HG03097 (cell line): ENCODE results near the gene EN1.

Experiments
- ATAC-seq: cut with Tn5 transposase; IDR thresholded peaks from one replicate; pipeline ENCODE4 v1.9.1; 2021; ENCODE audit not compliant: unreplicated experiment, low FRiP score

The EN1 gene

DNA sequence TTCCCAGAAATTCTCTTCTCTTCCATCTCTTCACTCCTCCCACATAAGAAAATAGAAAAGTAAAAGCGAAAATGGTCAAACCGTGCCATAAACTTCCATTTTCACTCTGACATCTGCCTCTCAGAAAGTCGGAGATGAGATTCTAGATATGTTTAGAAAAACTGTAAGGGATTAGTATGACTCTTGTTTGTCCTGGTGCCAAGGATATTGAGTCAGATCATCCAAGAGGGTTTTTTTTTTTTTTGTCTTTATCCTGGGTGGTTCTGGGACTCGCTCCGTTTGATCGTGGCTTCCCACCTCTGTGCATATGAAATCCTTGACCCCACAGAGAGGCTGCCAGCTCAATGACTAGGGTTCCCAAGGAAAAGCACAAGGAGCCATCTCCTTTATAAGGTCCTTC, 17.3 kb downstream of the EN1 start:
- ATAC-seq: no peak

DNA sequence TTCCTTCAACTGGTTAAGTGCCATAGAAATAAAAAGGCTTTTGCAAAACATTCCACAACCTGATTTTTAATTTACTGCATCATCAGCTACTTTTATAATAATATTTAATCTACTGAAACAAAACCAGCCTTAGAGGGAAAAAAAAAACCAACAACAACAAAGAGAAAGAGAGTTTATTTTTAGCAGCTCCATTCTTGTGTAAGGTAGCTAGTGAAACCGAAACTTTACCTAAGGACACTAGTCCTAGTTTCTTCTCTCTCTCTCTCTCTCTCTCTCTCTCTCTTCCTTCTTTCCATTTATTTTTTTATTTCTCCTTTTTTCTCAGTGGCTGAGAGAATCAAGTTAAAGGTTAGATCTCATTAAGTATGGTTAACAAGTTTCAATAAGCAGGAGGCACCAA, 21.4 kb downstream of the EN1 start:
- ATAC-seq: no peak

DNA sequence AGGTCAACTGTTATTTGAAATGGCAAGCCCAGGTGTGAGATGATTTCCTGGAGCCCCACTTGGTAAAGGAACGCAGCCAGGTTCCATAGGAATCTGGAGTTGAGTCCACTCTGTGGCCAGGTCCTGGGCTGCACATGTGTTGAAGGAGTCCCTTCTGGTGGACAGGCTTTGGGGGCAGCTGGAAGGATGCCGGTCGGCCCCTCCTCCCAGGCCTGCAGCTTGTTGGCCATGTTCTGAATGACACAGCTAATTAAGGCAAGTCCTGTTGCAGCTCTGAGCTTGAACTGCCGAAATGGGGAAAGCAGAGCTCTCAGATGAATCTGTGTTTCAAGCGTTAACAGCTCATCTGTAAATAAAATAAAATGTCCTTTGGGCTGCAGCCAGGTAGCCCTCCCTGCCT, 23.8 kb downstream of the EN1 start:
- no peak for ATAC-seq

DNA sequence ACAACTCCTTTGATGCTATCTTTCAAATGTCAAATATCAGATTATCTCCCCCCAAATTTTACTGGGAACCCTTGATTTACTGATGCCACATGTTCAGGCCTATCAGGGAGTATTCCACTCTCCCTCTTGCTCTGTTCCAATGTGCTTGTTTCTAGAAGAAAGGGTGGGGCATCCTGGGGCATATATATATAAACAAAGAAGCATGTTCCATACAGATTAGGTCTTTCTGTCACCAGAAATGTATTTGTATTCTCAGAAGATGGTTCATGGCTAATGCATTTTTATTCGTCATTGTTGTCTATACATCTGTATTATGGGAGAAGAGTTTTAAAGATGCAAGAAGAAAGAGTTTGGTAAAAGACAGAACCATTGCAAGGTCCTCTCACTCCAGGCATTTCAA, 24.9 kb downstream of the EN1 start:
- no peak for ATAC-seq

DNA sequence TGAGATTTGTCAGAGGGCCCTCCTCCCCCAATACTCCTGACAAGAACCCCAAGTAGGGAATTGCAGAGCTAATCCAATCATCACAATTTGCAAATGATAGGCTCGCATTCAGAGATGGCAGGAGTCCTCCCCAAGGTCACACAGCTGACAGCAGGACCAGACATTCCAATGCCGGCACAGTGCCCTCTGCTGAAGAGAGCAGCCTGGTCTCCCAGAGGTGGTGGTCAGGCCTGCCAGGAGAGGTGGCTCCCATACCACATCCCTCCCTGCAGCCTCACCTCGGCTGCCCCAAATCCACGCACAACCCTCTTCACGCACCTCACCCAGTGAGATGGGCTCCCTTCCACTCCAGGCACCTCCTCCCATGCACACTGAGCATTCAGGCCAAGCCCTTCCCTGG, 25.4 kb downstream of the EN1 start:
- no peak for ATAC-seq

DNA sequence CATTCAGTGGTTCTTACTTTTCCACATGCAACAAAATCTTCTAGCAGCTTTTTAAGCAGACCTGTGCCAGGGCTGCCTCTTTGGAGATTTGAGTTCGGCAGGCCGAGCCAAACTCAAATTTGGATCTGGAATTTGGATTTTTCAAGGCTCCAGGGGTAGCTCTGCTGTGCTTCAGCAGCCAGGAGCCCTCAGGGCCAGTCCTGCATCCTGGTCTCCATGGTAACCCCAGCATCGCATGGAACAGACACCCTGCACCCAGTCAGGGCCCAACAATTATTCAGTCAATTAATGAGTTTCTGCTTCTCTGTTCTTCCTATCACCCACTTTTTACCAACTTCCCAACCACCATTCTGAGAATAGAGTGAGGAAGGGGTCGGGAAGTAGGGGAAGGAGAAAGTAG, 30.0 kb downstream of the EN1 start:
- no peak for ATAC-seq

DNA sequence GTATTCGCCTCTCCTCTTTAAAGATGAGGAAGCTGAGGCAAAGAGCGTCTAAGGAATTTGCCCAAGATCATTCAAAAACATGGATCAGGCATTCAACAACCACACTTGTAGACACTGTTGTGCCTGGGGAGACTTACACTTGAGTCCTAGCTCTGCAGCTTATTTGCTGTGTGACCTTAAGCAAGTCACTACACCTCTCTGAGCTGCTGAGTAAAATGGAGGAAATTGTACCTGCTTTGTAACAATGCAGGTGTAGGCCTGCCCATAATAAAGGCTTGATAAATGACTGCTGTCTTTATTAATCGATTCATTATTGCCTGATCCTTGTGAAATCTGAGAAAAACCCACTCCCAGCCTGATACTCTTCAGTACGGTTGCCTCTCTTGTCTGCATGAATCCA, 30.8 kb downstream of the EN1 start:
- ATAC-seq: no peak

DNA sequence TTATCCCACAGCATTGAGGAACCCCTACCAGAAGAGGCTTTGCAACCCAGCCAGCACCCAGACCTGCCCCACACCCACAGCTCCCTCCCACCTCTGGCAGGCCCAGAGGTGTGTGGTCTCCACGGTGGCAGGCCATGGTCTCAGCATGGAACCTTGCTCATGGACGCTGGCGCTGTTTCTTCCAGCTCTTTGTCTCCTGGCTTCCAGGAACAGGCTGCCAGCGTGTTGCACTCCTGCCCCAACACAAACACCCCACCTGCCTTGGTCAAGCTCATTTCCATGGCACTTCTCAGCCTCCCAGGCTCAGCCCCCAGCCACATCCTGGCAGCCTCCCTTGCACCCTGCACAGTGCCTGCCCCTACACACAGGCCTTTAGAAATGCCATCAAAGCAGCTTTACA, 31.7 kb downstream of the EN1 start:
- no peak for ATAC-seq

DNA sequence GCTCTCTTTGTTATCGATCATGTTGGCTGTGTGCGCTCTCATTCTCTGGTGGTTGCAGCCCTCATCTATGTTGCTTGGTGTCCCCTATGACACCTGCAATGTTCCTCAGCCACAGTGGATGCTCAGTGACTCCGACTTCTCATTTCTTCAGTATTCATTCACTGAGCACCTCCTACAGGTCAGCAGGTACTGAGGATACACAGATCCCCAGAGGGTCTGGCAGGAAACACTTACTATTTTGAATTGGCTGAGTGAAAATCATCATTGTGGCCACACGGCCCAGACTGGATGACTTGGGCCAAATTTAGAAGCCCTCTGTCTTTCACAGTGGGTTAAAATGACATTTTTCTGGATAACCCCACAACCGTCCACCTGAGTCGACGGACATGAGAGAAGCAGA, 32.1 kb downstream of the EN1 start:
- no peak for ATAC-seq

DNA sequence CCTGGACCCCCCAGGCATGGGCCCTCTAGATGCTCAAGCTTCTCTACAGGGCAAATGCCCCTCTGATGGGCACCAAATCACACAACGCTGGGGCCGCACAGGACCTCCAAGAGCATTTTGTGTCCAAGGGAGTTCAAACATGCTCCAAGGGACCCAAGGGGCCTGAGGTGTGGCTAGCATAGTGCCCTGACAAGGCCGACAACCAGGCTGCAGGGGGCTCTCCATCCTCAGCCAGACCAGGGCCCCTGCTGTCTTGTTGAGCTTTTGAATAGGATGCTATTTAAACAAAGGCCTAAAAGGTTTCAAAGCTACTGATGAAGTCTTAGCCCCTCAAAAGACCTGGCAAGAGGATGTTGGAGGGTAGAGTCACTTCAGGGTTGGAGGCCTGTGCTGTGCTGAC, 33.1 kb downstream of the EN1 start:
- no peak for ATAC-seq

DNA sequence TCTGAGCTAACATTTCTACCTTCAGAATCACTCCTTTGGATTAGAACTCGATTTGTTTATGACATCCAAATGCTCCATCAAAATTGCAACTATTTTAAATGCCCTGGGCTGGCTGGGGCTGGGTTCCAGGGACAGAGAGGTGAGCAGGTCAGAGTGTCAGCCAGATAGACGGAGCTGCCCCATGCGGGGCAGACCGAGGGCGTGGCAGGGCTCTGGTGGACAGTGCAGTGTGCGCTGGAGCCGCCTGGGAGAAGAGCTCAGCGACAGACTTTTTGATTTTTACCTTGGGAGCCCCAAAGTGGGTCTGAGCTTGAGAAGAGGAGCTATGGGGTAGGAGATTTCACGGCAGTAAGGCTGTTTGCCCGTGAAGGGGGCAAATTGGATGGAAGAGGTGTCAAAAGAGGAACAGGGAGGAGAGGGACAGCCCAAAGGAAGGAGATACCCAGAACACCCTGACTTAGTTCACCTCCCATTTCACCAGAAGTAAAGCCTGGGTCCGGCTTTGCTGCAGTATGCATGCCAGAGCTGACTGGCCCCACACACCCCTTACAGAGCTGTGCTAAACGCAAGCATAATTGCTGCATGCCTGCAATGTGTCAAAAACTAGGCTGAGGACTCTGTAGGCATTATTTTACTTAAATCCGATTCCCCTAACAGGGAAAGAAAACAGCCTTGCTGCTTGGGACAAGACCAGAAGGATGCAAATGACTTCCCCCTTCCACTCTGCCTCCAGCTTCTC, 33.7 kb downstream of the EN1 start:
- no peak for ATAC-seq

DNA sequence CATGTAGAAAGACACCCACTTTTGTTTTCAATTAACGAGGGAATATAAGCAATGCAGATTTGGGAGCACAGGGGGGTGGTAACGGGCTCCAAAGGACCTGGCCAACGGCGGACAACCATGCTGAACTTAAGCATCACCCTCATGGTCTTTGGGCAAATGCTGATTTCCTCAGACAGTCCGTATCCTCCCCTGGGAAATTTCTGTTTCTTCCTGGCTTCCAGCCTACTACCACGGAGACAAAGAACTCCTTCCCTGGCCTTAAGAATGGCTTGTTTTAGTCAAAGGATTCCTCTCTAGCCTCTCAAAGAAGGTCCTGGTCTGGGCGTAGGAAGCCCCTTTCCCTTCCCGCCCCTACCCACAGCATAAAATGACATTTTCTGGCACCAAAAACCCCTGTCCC, 34.3 kb downstream of the EN1 start:
- ATAC-seq: no peak

DNA sequence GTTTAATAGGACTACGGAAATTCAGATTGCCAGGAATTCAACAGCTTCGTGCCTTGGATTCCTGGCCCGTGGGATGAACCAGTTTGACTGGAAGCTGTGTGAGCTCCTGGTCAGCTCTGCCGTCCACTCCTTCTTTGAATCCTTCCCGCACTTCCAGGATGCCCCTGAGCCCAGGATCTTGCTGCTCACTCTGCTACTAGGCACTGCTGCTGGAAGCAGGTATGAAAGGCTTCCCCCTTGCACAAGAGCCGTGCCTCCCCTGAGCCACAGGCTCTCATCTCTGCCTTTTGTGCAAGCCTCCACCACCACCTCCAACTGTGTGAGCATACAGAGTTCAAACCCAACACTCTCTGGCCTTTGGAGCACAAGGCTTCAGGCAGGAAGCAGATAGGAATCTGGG, 34.9 kb downstream of the EN1 start:
- no peak for ATAC-seq

DNA sequence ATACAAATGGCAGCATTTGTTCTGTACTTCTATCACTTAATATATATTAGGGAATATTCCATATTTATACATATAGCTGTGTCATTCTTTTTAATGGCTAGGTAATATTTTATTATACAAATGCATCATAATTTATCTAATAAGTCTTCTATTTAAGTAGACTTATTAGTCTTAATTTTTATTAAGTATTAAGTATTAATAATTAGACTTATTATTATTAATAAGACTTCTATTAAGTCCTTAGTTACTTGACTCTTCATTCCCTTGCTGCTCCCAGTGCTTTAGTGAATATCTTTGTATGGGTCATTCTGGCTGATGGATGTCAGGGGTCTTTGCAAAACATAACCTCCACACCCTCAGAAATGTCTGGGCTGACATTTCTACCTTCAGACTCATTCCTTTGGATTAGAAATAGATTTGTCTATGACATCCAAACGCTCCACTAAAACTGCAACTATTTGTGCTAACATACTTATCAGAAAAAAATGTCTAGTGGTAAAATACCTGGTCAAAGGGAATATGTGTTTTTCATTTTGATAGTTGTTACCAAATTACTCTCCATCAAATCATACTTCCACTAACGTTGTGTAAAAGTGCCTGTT, 35.8 kb downstream of the EN1 start:
- ATAC-seq: no peak

DNA sequence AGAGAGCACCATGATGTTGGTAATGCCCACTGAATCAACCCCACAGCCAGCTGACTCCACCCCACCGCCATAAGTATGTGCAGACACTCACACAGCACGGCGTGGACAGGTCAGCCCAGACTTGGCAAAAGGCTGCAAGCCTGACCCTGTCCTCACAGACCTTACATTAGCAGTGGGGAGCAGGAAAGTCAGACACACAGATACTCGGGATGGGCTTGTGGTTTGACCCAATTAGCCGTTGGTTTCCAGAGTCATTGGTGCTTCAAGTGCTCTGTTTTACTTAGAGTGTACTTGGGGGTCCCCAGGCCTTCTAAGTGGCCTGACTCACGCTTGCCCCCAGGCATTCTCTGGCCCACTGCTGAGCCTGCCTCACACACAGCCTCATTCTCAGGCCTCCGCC, 36.7 kb downstream of the EN1 start:
- ATAC-seq: no peak

DNA sequence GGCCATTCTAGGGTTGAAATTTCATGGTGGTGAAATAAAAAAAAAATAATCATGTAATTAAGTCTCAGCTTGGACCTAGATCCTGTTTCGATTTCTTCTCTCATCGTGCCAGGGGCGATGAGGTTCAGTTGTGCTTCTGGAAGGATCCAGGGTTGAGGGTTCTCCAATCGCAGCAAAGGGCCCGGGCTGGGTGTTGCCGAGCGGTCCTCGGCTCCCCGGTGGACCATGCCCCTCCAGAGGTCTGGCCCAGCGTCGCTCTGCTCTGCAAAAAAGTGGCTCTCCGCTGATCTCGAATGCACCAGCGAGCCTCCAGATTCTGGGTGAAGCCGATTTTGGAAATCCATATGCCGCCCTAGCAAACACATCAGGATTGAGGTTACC, 39.0 kb downstream of the EN1 start:
- no peak for ATAC-seq

DNA sequence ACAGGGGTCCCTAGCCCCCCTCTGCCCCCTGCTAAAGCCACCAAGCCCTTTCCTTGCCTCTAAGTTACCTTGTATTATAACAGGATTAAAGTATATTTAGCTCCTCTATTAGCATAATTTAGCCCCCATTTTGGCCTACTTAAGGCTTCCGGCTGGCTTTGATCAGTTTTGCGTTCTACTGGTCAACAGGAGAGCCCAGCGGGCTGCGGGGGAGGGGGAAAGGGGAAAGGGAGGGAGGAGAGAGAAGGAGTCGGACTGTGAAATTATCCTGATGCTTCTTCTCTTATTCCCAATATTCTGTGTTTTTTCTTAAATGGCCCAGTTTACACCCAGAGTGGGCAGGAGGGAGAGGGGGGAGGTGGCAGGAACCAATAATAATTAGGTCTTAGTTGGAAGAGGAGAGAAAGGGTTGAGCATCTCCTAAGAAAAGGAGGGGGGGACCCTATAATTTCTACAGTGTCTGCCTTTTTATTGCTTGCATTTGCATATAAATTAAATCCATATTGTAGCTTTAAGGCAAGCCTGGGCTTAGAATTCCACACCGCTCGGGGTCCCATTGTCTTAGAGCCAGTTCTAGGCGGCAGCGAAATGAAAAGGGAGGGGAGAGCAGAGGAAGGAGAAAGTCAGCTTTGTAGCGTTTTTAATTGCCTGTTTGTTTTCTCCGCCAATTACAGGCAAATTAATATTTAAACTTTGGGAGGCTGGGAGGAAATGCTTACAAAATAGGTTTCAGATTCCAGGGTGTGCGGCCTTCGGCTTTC, 39.6 kb downstream of the EN1 start:
- no peak for ATAC-seq

DNA sequence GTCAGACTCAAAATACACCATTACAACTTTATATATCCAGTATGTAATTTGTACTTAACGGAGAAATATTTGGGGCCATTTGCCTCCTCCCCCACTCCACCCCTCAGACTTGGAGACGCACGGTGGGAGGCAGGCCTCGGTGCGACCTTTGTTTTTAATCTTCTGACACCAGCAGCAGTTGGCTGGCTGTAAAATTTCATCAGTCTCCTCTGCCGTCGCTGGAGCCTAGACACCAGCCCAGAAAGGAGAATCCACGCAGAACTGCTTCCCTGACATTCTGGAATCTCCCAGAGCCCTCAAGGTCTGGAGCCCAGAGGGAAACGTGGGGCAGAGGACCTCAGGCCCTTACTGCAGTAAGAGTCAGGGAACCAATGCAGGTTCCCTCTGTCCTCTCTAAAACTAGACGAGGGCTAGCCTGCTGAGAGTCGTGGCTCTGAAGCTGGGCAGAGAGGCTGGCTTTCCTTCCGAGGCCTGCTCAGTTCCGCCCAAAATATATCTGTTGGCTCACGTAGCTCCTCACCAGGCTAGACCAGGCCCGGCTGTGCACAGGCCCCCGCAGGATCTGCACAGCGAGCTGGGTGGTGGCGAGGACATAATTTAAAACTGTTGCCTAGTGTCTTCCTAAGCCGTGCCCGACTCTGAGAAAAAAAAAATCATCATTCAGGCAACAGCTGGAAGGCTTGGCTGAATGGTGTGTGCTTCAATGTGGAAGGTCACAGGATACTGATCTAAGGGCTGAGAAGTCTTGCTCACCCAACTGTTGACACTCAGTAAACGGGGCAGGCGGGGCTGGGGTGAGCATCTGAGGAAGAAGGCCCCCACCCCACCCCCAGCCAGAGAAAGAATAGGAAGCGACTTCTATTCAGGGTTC, 40.4 kb downstream of the EN1 start:
- no peak for ATAC-seq

DNA sequence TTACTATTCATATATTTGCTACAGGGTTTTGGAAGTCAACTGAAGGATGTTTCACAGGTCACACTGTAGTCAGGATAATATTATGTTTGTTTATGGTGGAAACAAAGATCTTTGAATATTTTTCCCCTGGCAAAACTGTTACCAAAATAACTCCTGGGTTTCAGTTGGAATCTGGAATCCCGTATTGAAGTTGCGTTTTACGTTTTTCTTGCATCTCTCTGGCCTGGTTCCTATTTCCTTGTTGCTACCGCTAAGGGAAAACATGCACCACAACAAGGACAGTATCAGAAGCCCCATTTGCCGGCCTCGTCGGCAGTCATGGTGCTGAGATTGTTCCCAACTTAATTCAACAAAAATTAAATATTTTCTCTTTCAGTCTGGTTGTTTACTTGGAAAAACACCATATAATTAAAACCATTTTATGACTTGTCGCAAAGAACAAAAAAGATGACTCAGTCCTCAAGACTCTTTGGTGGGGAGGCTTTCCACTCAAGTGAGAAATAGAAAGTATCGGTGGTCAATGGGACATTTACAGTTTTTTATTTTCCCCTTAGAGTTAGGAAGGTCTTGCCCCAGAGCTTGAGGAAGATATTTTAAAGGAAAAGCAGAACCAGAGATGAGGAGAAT, 42.3 kb downstream of the EN1 start:
- no peak for ATAC-seq

DNA sequence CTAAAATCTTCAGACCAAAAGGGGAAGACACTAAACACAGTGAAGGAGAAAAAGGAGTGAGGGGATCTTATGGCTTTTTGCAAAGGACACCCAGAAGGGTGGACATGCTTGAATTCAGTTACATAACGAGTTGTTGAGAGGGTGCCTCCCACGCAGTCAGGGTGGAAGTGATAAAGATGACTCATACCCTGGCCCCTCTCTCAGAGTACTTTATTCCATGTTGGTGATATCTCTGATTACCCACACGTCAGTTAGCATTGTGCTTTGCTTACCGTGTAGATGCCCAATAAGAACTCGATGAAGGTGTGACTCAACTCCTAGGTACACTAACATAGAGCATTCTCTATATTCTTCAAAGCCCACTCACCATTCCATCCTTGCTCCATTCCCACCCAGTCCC, 44.4 kb downstream of the EN1 start:
- no peak for ATAC-seq

DNA sequence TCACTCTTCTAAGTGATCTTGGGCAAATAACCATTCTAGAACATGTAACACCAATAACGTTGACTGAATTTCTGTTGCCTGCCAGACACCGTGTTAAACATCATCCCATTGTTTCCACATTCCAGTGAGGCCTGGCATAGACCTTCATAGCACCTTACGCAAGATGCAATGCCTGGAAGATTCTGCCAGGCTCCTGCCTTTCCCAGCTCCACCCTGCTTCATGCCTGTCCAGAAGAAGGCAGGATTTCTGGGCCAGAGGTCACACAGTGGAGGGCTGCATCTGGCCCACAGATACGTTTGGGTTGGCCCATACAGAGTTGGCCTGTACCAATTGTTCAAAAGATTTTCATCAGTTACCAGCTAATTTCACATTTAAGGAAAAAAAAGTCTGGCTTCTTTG, 46.3 kb downstream of the EN1 start:
- ATAC-seq: no peak
